ENCODE results near the gene GP5.

DNA sequence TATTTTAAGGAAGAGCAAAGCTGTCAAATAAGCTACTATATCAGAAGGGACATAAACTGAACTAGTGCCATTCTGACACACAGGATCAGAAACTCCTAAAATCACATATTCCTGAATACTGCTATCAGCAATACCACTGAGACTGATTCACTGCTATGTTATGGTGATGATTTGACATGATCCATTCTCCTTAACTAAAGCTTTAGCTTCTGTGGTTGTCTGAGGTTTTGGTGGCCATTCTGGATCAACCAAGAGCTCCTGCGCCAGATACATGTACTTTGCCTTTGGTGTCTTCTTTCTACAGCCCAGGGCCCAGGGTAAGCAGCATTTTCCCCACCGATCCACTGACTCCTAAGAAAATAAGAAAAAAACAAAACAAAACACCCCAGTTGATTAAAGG, 6.7 kb upstream of the GP5 start:
- no peak for TF ChIP-seq POLR2A (IDR thresholded peaks at IDR 0.05)
- TF ChIP-seq CTCF (IDR thresholded peaks at IDR 0.05): no peak
